IMR-90 (cell line): Measurements from ENCODE around the gene MIOX. TPM values are rescaled to one million over a fixed set of nuclear protein-coding genes. Genes with fewer than 3 reads are reported as not detected.
A peak's percentile ranks its signal among the peaks of the same experiment; 100 is the strongest.

Source experiments
- ATAC-seq: fragments of 200-7000 bp; cut with Tn5 transposase; 2 replicates; pipeline ENCODE4 v1.9.1; 2020; ENCODE audit warnings: low read depth, mild to moderate bottlenecking, moderate library complexity
- BruUV-seq: library from RNA; stranded (reverse); fragments of 400-500 nt; replicated peaks from 2 replicates; lab custom pipeline; 2021; lab: Mats Ljungman, UMichigan
- CTCF ChIA-PET: fragments of 300-600 bp; formaldehyde crosslinking; extraction: SDS; loops from one replicate; lab custom pipeline; 2021; ENCODE audit warnings: antibody characterized with exemption; lab: Yijun Ruan, JAX
- POLR2A ChIA-PET: fragments of 300-600 bp; sonication (Branson Sonifier 250); formaldehyde crosslinking; loops from one replicate; lab custom pipeline; 2022; ENCODE audit warnings: antibody characterized with exemption; ENCODE audit not compliant: unreplicated experiment; lab: Charles Lee
- DNase-seq: peaks from one replicate; pipeline ENCODE4 v3.0.0; 2013
- H2AFZ ChIP-seq: replicated peaks from 2 replicates; pipeline ENCODE3; 2013; ENCODE audit warnings: low read length, mild to moderate bottlenecking; ENCODE audit not compliant: poor library complexity
- H2AK5ac ChIP-seq: 2 replicates; pipeline ENCODE4 v1.6.1; 2013; ENCODE audit warnings: low read depth, low read length, inconsistent platforms
- H2AK9ac ChIP-seq: replicated peaks from 2 replicates; pipeline ENCODE3; 2013; ENCODE audit warnings: mild to moderate bottlenecking, low read depth, low read length, moderate library complexity; ENCODE audit not compliant: poor library complexity
- H2BK120ac ChIP-seq: 2 replicates; pipeline ENCODE4 v1.6.1; 2013; ENCODE audit warnings: low read depth, low read length, inconsistent platforms
- H2BK15ac ChIP-seq: 3 replicates; pipeline ENCODE4 v1.6.1; 2013; ENCODE audit warnings: low read depth, low read length, inconsistent platforms
- H2BK20ac ChIP-seq: 2 replicates; pipeline ENCODE4 v1.6.1; 2013; ENCODE audit warnings: low read depth, mild to moderate bottlenecking, inconsistent platforms, low read length, moderate library complexity
- H2BK5ac ChIP-seq: 2 replicates; pipeline ENCODE4 v1.6.1; 2013; ENCODE audit warnings: mild to moderate bottlenecking, low read depth, low read length, inconsistent platforms; ENCODE audit not compliant: poor library complexity, severe bottlenecking
- H3K14ac ChIP-seq: replicated peaks from 2 replicates; pipeline ENCODE4 v1.6.1; 2013; ENCODE audit warnings: low read depth, low read length, inconsistent platforms
- H3K18ac ChIP-seq: 2 replicates; pipeline ENCODE4 v1.6.1; 2013; ENCODE audit warnings: low read depth, low read length, control low read depth
- H3K23ac ChIP-seq: 2 replicates; pipeline ENCODE4 v1.6.1; 2013; ENCODE audit warnings: low read depth, low read length, inconsistent platforms
- H3K27ac ChIP-seq: 2 replicates; pipeline ENCODE4 v1.5.1; 2013; ENCODE audit warnings: mild to moderate bottlenecking, control low read depth, low read length; ENCODE audit not compliant: insufficient read depth
- H3K27me3 ChIP-seq: 2 replicates; pipeline ENCODE4 v1.6.1; 2013; ENCODE audit warnings: low read length; ENCODE audit not compliant: control insufficient read depth, insufficient read depth
- H3K36me3 ChIP-seq: 2 replicates; pipeline ENCODE4 v1.6.1; 2013; ENCODE audit warnings: low read length, mixed read lengths; ENCODE audit not compliant: control insufficient read depth, insufficient read depth
- H3K4ac ChIP-seq: 2 replicates; pipeline ENCODE4 v1.6.1; 2013; ENCODE audit warnings: low read depth, low read length, inconsistent platforms
- H3K4me1 ChIP-seq: 2 replicates; pipeline ENCODE4 v1.6.1; 2013; ENCODE audit warnings: low read length, mixed read lengths; ENCODE audit not compliant: control insufficient read depth, insufficient read depth
- H3K4me2 ChIP-seq: 2 replicates; pipeline ENCODE4 v1.6.1; 2013; ENCODE audit warnings: low read depth, mild to moderate bottlenecking, control low read depth, low read length, moderate library complexity
- H3K4me3 ChIP-seq: 2 replicates; pipeline ENCODE4 v1.5.1; 2013; ENCODE audit warnings: low read depth, mild to moderate bottlenecking, control low read depth, low read length, moderate library complexity; ENCODE audit not compliant: insufficient read depth
- H3K56ac ChIP-seq: 2 replicates; pipeline ENCODE4 v1.6.1; 2013; ENCODE audit warnings: low read length, inconsistent platforms; ENCODE audit not compliant: insufficient read depth; ENCODE audit errors: extremely low read depth
- H3K79me1 ChIP-seq, 2 experiments: 2 replicates each; pipeline ENCODE4 v1.6.1; 2013; ENCODE audit warnings: low read length in 2 of 2, inconsistent platforms in 1 of 2, low read depth in 1 of 2
- H3K9ac ChIP-seq: 2 replicates; pipeline ENCODE4 v1.6.1; 2013; ENCODE audit warnings: low read depth, low read length, control low read depth
- H3K9me1 ChIP-seq: 2 replicates; pipeline ENCODE4 v1.6.1; 2013; ENCODE audit warnings: low read length, inconsistent platforms; ENCODE audit not compliant: insufficient read depth
- H3K9me3 ChIP-seq: 2 replicates; pipeline ENCODE4 v1.6.1; 2013; ENCODE audit warnings: low read length; ENCODE audit not compliant: control insufficient read depth, insufficient read depth
- H4K20me1 ChIP-seq: 2 replicates; pipeline ENCODE4 v1.6.1; 2013; ENCODE audit warnings: low read length, inconsistent platforms; ENCODE audit not compliant: insufficient read depth
- H4K5ac ChIP-seq: 2 replicates; pipeline ENCODE4 v1.6.1; 2013; ENCODE audit warnings: mild to moderate bottlenecking, low read depth, low read length, control low read depth
- H4K8ac ChIP-seq, 2 experiments: 2 replicates each; pipeline ENCODE4 v1.6.1; 2013; ENCODE audit warnings: low read depth in 2 of 2, low read length in 2 of 2, control low read depth in 1 of 2, inconsistent platforms in 1 of 2
- H4K91ac ChIP-seq: 2 replicates; pipeline ENCODE4 v1.6.1; 2013; ENCODE audit warnings: low read depth, low read length, inconsistent platforms; ENCODE audit not compliant: insufficient read depth
- BHLHE40 ChIP-seq: fragments of 150-350 bp; IDR thresholded peaks from 2 replicates; pipeline ENCODE4 v1.6.1; 2016; ENCODE audit warnings: mild to moderate bottlenecking, low read depth, low read length
- CEBPB ChIP-seq: IDR thresholded peaks from 2 replicates; pipeline ENCODE4 v1.6.1; 2012; ENCODE audit warnings: low read depth, low read length, improper control_type of control experiment
- CHD1 ChIP-seq: IDR thresholded peaks from 2 replicates; pipeline ENCODE4 v1.6.1; 2012; ENCODE audit warnings: low read depth, low read length, improper control_type of control experiment
- ELK1 ChIP-seq: fragments of 150-350 bp; IDR thresholded peaks from 2 replicates; pipeline ENCODE4 v1.6.1; 2016; ENCODE audit warnings: low read depth, mild to moderate bottlenecking, low read length, moderate library complexity, borderline replicate concordance
- FOS ChIP-seq: fragments of 150-350 bp; IDR thresholded peaks from 2 replicates; pipeline ENCODE4 v1.6.1; 2016; ENCODE audit warnings: low read depth, low read length
- MAZ ChIP-seq: IDR thresholded peaks from 2 replicates; pipeline ENCODE4 v1.6.1; 2012; ENCODE audit warnings: low read depth, mild to moderate bottlenecking, low read length, improper control_type of control experiment, moderate library complexity, borderline replicate concordance
- NFE2L2 ChIP-seq: fragments of 150-350 bp; IDR thresholded peaks from 2 replicates; pipeline ENCODE4 v1.6.1; 2016; ENCODE audit warnings: low read depth, mild to moderate bottlenecking, low read length
- RAD21 ChIP-seq: IDR thresholded peaks from 2 replicates; pipeline ENCODE4 v1.6.1; 2012; ENCODE audit warnings: low read length, improper control_type of control experiment
- WGBS, 2 experiments: methylation state at CpG; one replicate each; pipeline versions ENCODE4 v1.1.5 to v1.1.7; 2013; ENCODE audit warnings: missing lambda C conversion rate in 2 of 2; ENCODE audit not compliant: insufficient read length in 1 of 2; ENCODE audit errors: extremely low coverage in 2 of 2; 5-methylcytosine and 5-hydroxymethylcytosine counted together
- dilution Hi-C: fragments of 300-500 bp; cut with HindIII; formaldehyde crosslinking; loops from one replicate; pipeline ENCODE4 v1.14.3; 2018; ENCODE audit warnings: low sequenced_read_pairs; ENCODE audit not compliant: unreplicated experiment
- in situ Hi-C: fragments of 300-500 bp; cut with MboI; formaldehyde crosslinking; loops from 3 replicates; pipeline ENCODE4 v1.14.3; 2019; ENCODE audit warnings: low sequenced_read_pairs, inconsistent platforms, mixed read lengths
- intact Hi-C: fragments of 100-400 bp; cut with micrococcal nuclease; formaldehyde crosslinking; loops from 2 replicates; pipeline ENCODE4 v1.10.0; 2022
- polyA plus RNA-seq, 3 experiments: library from polyadenylated mRNA; depleted of rRNA; stranded (reverse); fragments of >200 nt; gene quantifications; 2 replicates each; pipeline ENCODE4 v1.2.3, GENCODE V29; 2012; ENCODE audit warnings: low replicate concordance in 1 of 3
- total RNA-seq: library from RNA; depleted of rRNA; stranded (reverse); fragments of >200 nt; gene quantifications from 2 replicates; pipeline ENCODE4 v1.2.3, GENCODE V29; 2012

MIOX gene
- total and polyA plus RNA-seq, 2 of the 4 experiments (the other 2 are of a cell fraction), result not detected

GRCh38 chr22:50500452-50500851 is 13.8 kb downstream of the MIOX start:
- BruUV-seq, result no TSS peak

More at GRCh38 chr22:50500452-50500851, 13.8 kb downstream of the MIOX start:
- intact Hi-C loops (no loop called here), in situ Hi-C loops (no loop called here), dilution Hi-C loops (no loop called here)
- H2AK9ac ChIP-seq, result peak overlapping the region; percentile 28
- no peak overlapping the region for H3K9ac ChIP-seq
- no peak overlapping the region for H2BK120ac ChIP-seq
- no peak overlapping the region for H2AK5ac ChIP-seq
- H3K79me1 ChIP-seq, result peaks cover 0 to 10% of the 10 kb centered on the region in 2 experiments; a peak in 2 of 4 replicates
- H3K27ac ChIP-seq, result no peak overlapping the region
- no peak overlapping the region for H2BK20ac ChIP-seq
- H3K36me3 ChIP-seq, result peaks cover 22% of the 10 kb centered on the region; the same call in 1 of the 2 replicates
- H3K4me3 ChIP-seq, result no peak overlapping the region
- no peak overlapping the region for H3K56ac ChIP-seq
- H2AFZ ChIP-seq, result no peak overlapping the region
- H3K4ac ChIP-seq, result no peak overlapping the region
- ATAC-seq (no peak), DNase-seq (no peak)
- no peak overlapping the region for H3K23ac ChIP-seq
- H3K9me1 ChIP-seq, result no peaks in the 10 kb centered on the region
- no peak overlapping the region for H4K5ac ChIP-seq
- no peak overlapping the region for H3K18ac ChIP-seq
- no peak overlapping the region for H4K8ac ChIP-seq
- H3K27me3 ChIP-seq, result peaks cover 4% of the 10 kb centered on the region; the same call in 1 of the 2 replicates
- H3K14ac ChIP-seq, result no peak overlapping the region
- no peaks in the 10 kb centered on the region for H3K4me1 ChIP-seq
- H3K4me2 ChIP-seq, result no peak overlapping the region
- 97% methylated on average over 11 of the region's 12 CpGs; no CpG with 5 or more reads in 1 of the 2 experiments for WGBS, 2 experiments
- ChIA-PET POLR2A (no interaction called here), CTCF (no interaction called here)
- H4K20me1 ChIP-seq, result no peaks in the 10 kb centered on the region
- H2BK5ac ChIP-seq, result no peak overlapping the region
- H4K91ac ChIP-seq, result no peak overlapping the region
- TF ChIP-seq CHD1 (no peak), FOS (no peak), NFE2L2 (no peak), RAD21 (no peak), MAZ (no peak), BHLHE40 (no peak), ELK1 (no peak), CEBPB (no peak)
- H3K9me3 ChIP-seq, result no peaks in the 10 kb centered on the region
- no peak overlapping the region for H2BK15ac ChIP-seq
